GM23338 (cell line): ENCODE measurements around the gene ROBO1. TPM values are rescaled to one million over a fixed set of nuclear protein-coding genes. Genes with fewer than 3 reads are reported as not detected.

Experiments
- ATAC-seq: fragments of 200-7000 bp; cut with Tn5 transposase; 3 replicates; pipeline ENCODE4 v1.9.1; 2020
- DNase-seq: peaks from one replicate; pipeline ENCODE4 v3.0.0-alpha.2; 2015; ENCODE audit warnings: low spot score
- H2AFZ ChIP-seq: fragments of 200-600 bp; sonication (generic); 2 replicates; pipeline ENCODE4 v1.8.0; 2016; ENCODE audit warnings: antibody characterized with exemption, mild to moderate bottlenecking, moderate library complexity
- H3F3A ChIP-seq: fragments of 200-600 bp; sonication (generic); replicated peaks from 2 replicates; pipeline ENCODE4 v1.8.0; 2017; ENCODE audit warnings: antibody characterized with exemption, mixed run types, low read depth
- H3K27ac ChIP-seq: fragments of 200-600 bp; sonication (generic); 2 replicates; pipeline ENCODE4 v1.6.1; 2016; ENCODE audit warnings: low read depth
- H3K27me3 ChIP-seq: fragments of 200-600 bp; sonication (generic); 2 replicates; pipeline ENCODE4 v1.8.0; 2016; ENCODE audit warnings: mild to moderate bottlenecking, mixed run types, moderate library complexity; ENCODE audit not compliant: insufficient read depth
- H3K36me3 ChIP-seq: fragments of 200-600 bp; sonication (generic); 2 replicates; pipeline ENCODE4 v1.8.0; 2016; ENCODE audit warnings: mild to moderate bottlenecking; ENCODE audit not compliant: insufficient read depth
- H3K4me1 ChIP-seq: fragments of 200-600 bp; sonication (generic); 2 replicates; pipeline ENCODE4 v1.8.0; 2016; ENCODE audit warnings: mild to moderate bottlenecking, moderate library complexity; ENCODE audit not compliant: insufficient read depth
- H3K4me2 ChIP-seq: fragments of 200-600 bp; sonication (generic); 2 replicates; pipeline ENCODE4 v1.7.1; 2017; ENCODE audit warnings: mixed run types
- H3K4me3 ChIP-seq: fragments of 200-600 bp; sonication (generic); 2 replicates; pipeline ENCODE4 v1.6.1; 2016; ENCODE audit warnings: mixed run types
- H3K79me2 ChIP-seq: fragments of 200-600 bp; sonication (generic); replicated peaks from 2 replicates; pipeline ENCODE4 v1.8.0; 2017; ENCODE audit warnings: mild to moderate bottlenecking; ENCODE audit not compliant: insufficient read depth
- H3K9me2 ChIP-seq: fragments of 200-600 bp; sonication (generic); 2 replicates; pipeline ENCODE4 v1.8.0; 2017; ENCODE audit not compliant: insufficient read depth
- H4K20me1 ChIP-seq: fragments of 200-600 bp; sonication (generic); replicated peaks from 2 replicates; pipeline ENCODE4 v1.8.0; 2017; ENCODE audit warnings: mild to moderate bottlenecking; ENCODE audit not compliant: insufficient read depth
- H3K27ac Mint-ChIP-seq: 2 replicates; pipeline ENCODE4 v1.8.0; 2020; ENCODE audit warnings: inconsistent platforms, mild to moderate bottlenecking, moderate library complexity, mixed read lengths
- H3K27me3 Mint-ChIP-seq: 3 replicates; pipeline ENCODE4 v1.8.0; 2022; ENCODE audit warnings: low read depth, mild to moderate bottlenecking, moderate library complexity, mixed read lengths, inconsistent platforms; ENCODE audit not compliant: insufficient read depth, poor library complexity
- H3K36me3 Mint-ChIP-seq: 3 replicates; pipeline ENCODE4 v1.8.0; 2021; ENCODE audit warnings: low read depth, mild to moderate bottlenecking, inconsistent platforms, moderate library complexity, mixed read lengths
- H3K4me1 Mint-ChIP-seq: 3 replicates; pipeline ENCODE4 v1.8.0; 2020; ENCODE audit warnings: mild to moderate bottlenecking, inconsistent platforms, mixed read lengths
- H3K4me3 Mint-ChIP-seq: 3 replicates; pipeline ENCODE4 v1.8.0; 2021; ENCODE audit warnings: moderate library complexity, mild to moderate bottlenecking, inconsistent platforms, mixed read lengths
- H3K9me3 Mint-ChIP-seq: 3 replicates; pipeline ENCODE4 v1.8.0; 2020; ENCODE audit warnings: moderate library complexity, mild to moderate bottlenecking, inconsistent platforms, mixed read lengths
- CREB1 ChIP-seq: fragments of 250-450 bp; sonication (Bioruptor Pico); IDR thresholded peaks from 2 replicates; pipeline ENCODE4 v1.5.0; 2020; ENCODE audit warnings: low read depth, mild to moderate bottlenecking, moderate library complexity
- JUNB ChIP-seq: IDR thresholded peaks from one replicate; pipeline ENCODE4 v1.6.1; 2016; ENCODE audit warnings: antibody characterized with exemption; ENCODE audit not compliant: unreplicated experiment
- NANOG ChIP-seq: IDR thresholded peaks from 2 replicates; pipeline ENCODE4 v1.6.1; 2016; ENCODE audit warnings: antibody characterized with exemption, borderline replicate concordance
- REST ChIP-seq: IDR thresholded peaks from one replicate; pipeline ENCODE4 v1.6.1; 2018; ENCODE audit warnings: antibody characterized with exemption; ENCODE audit not compliant: unreplicated experiment
- STAT1 ChIP-seq: IDR thresholded peaks from one replicate; pipeline ENCODE4 v1.6.1; 2016; ENCODE audit warnings: antibody characterized with exemption; ENCODE audit not compliant: unreplicated experiment
- ZNF114 ChIP-seq: fragments of 250-450 bp; sonication (Bioruptor Pico); IDR thresholded peaks from 2 replicates; pipeline ENCODE4 v1.5.0; 2020; ENCODE audit warnings: mild to moderate bottlenecking, moderate library complexity
- ZNF331 ChIP-seq: fragments of 250-450 bp; sonication (Bioruptor Pico); IDR thresholded peaks from 2 replicates; pipeline ENCODE4 v1.5.0; 2020; ENCODE audit warnings: low read depth, mild to moderate bottlenecking, moderate library complexity
- polyA plus RNA-seq: library from polyadenylated mRNA; unstranded; fragments of >200 nt; fragmentation: Nextera tagmentation; extraction: Ambion mirVana; gene quantifications from 2 replicates; pipeline ENCODE4 v1.2.1, GENCODE V29; 2016
- total RNA-seq: library from RNA; depleted of rRNA; stranded (reverse); fragments of >200 nt; shearing (Covaris generic); gene quantifications from 2 replicates; pipeline ENCODE4 v1.2.3, GENCODE V29; 2014
- TF ChIP-seq, protein P1 (sequence below): fragments of 250-450 bp; sonication (Bioruptor Pico); IDR thresholded peaks from 2 replicates; pipeline ENCODE4 v1.5.0; 2020; ENCODE audit warnings: mild to moderate bottlenecking, moderate library complexity
- TF ChIP-seq, protein P2 (sequence below), 2 experiments: fragments of 200-600 bp in 1 of 2; sonication (generic) in 1 of 2; conservative IDR thresholded peaks; 2 replicates each; pipeline versions ENCODE4 v1.5.1 to v1.6.1; 2016 to 2017; ENCODE audit warnings: antibody characterized with exemption in 2 of 2, low read depth in 2 of 2, mild to moderate bottlenecking in 2 of 2, moderate library complexity in 1 of 2

Gene ROBO1
- total and polyA plus RNA-seq, 2 experiments from 2014 or later, result 19.2 to 78.3 TPM

- TF ChIP-seq, protein P1, sequence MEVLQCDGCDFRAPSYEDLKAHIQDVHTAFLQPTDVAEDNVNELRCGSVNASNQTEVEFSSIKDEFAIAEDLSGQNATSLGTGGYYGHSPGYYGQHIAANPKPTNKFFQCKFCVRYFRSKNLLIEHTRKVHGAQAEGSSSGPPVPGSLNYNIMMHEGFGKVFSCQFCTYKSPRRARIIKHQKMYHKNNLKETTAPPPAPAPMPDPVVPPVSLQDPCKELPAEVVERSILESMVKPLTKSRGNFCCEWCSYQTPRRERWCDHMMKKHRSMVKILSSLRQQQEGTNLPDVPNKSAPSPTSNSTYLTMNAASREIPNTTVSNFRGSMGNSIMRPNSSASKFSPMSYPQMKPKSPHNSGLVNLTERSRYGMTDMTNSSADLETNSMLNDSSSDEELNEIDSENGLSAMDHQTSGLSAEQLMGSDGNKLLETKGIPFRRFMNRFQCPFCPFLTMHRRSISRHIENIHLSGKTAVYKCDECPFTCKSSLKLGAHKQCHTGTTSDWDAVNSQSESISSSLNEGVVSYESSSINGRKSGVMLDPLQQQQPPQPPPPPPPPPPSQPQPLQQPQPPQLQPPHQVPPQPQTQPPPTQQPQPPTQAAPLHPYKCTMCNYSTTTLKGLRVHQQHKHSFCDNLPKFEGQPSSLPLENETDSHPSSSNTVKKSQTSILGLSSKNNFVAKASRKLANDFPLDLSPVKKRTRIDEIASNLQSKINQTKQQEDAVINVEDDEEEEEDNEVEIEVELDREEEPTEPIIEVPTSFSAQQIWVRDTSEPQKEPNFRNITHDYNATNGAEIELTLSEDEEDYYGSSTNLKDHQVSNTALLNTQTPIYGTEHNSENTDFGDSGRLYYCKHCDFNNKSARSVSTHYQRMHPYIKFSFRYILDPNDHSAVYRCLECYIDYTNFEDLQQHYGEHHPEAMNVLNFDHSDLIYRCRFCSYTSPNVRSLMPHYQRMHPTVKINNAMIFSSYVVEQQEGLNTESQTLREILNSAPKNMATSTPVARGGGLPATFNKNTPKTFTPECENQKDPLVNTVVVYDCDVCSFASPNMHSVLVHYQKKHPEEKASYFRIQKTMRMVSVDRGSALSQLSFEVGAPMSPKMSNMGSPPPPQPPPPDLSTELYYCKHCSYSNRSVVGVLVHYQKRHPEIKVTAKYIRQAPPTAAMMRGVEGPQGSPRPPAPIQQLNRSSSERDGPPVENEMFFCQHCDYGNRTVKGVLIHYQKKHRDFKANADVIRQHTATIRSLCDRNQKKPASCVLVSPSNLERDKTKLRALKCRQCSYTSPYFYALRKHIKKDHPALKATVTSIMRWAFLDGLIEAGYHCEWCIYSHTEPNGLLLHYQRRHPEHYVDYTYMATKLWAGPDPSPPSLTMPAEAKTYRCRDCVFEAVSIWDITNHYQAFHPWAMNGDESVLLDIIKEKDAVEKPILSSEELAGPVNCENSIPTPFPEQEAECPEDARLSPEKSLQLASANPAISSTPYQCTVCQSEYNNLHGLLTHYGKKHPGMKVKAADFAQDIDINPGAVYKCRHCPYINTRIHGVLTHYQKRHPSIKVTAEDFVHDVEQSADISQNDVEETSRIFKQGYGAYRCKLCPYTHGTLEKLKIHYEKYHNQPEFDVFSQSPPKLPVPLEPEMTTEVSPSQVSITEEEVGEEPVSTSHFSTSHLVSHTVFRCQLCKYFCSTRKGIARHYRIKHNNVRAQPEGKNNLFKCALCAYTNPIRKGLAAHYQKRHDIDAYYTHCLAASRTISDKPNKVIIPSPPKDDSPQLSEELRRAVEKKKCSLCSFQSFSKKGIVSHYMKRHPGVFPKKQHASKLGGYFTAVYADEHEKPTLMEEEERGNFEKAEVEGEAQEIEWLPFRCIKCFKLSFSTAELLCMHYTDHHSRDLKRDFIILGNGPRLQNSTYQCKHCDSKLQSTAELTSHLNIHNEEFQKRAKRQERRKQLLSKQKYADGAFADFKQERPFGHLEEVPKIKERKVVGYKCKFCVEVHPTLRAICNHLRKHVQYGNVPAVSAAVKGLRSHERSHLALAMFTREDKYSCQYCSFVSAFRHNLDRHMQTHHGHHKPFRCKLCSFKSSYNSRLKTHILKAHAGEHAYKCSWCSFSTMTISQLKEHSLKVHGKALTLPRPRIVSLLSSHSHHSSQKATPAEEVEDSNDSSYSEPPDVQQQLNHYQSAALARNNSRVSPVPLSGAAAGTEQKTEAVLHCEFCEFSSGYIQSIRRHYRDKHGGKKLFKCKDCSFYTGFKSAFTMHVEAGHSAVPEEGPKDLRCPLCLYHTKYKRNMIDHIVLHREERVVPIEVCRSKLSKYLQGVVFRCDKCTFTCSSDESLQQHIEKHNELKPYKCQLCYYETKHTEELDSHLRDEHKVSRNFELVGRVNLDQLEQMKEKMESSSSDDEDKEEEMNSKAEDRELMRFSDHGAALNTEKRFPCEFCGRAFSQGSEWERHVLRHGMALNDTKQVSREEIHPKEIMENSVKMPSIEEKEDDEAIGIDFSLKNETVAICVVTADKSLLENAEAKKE (CRISPR knock-in tag), result no peak
- TF ChIP-seq, protein P2, sequence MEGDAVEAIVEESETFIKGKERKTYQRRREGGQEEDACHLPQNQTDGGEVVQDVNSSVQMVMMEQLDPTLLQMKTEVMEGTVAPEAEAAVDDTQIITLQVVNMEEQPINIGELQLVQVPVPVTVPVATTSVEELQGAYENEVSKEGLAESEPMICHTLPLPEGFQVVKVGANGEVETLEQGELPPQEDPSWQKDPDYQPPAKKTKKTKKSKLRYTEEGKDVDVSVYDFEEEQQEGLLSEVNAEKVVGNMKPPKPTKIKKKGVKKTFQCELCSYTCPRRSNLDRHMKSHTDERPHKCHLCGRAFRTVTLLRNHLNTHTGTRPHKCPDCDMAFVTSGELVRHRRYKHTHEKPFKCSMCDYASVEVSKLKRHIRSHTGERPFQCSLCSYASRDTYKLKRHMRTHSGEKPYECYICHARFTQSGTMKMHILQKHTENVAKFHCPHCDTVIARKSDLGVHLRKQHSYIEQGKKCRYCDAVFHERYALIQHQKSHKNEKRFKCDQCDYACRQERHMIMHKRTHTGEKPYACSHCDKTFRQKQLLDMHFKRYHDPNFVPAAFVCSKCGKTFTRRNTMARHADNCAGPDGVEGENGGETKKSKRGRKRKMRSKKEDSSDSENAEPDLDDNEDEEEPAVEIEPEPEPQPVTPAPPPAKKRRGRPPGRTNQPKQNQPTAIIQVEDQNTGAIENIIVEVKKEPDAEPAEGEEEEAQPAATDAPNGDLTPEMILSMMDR (conservative IDR thresholded peaks at IDR 0.05; ENCODE audit: low read depth in 2 of 2), result no peak
- TF ChIP-seq NANOG (no peak), ZNF331 (no peak)
These were observed 537.5 kb downstream of the ROBO1 start (continued) for GRCh38 chr3:79230266-79230665.

GRCh38 chr3:79217096-79217495 is 550.7 kb downstream of the ROBO1 start:
- H3K9me3 Mint-ChIP-seq, result no peaks in the 10 kb centered on the region
- peaks cover 8% of the 10 kb centered on the region; the same call in 2 of the 3 replicates for H3K4me1 Mint-ChIP-seq
- no peaks in the 10 kb centered on the region for H3K9me2 ChIP-seq
- H3F3A ChIP-seq, result no peaks in the 10 kb centered on the region
- H2AFZ ChIP-seq, result no peak overlapping the region
- H3K4me1 ChIP-seq, result peaks cover 5% of the 10 kb centered on the region; the same call in 1 of the 2 replicates
- no peaks in the 10 kb centered on the region for H3K27me3 Mint-ChIP-seq
- H3K4me3 ChIP-seq, result no peak overlapping the region
- H3K27ac Mint-ChIP-seq, result no peak overlapping the region
- H4K20me1 ChIP-seq, result no peaks in the 10 kb centered on the region
- no peak for ATAC-seq
- H3K36me3 Mint-ChIP-seq, result peaks cover 4% of the 10 kb centered on the region; the same call in 1 of the 3 replicates
- no peak overlapping the region for H3K27ac ChIP-seq
- no peak overlapping the region for H3K4me2 ChIP-seq
- DNase-seq, result no peak
- no peaks in the 10 kb centered on the region for H3K36me3 ChIP-seq
- no peaks in the 10 kb centered on the region for H3K79me2 ChIP-seq
- no peaks in the 10 kb centered on the region for H3K27me3 ChIP-seq
- no peak overlapping the region for H3K4me3 Mint-ChIP-seq
- no peak for TF ChIP-seq JUNB
- TF ChIP-seq REST, result no peak
- TF ChIP-seq STAT1, result no peak
- TF ChIP-seq NANOG, result no peak
- no peak for TF ChIP-seq CREB1 (CRISPR knock-in tag)
- TF ChIP-seq ZNF114 (CRISPR knock-in tag), result no peak
